GM18909 (cell line): Measurements from ENCODE around the gene HDAC1.

Experiments
- ATAC-seq: cut with Tn5 transposase; IDR thresholded peaks from one replicate; pipeline ENCODE4 v1.9.1; 2021; ENCODE audit warnings: mild to moderate bottlenecking; ENCODE audit not compliant: unreplicated experiment, poor library complexity

HDAC1 gene

DNA sequence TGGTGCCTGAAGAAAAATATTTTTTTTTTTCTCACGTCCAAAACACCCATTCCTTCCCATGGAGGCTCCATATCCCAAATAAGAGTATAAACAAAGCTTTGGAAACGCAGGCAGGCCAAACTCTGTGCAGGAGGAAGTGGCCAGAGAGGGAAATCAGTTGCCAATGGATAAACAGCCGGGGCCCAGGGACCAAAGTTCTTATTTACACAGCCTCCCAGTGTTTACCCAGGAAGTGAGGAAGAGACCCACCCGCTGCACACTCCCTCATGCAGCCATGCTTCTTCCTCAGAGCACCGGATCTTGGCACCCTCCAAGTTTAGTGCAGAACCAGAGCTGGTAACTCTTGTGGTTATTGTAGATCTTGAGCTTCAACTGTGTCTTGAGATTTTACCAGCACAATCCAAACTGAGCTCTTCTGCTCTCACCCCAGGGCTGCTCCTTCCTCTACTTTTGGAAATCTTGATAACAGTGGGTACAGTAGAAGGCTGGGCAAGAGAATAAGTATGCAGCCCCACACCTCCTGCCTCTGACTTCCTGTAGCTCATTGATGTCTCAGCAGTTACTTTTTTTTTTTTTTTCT, 29.9 kb downstream of the HDAC1 start:
- ATAC-seq: no peak

DNA sequence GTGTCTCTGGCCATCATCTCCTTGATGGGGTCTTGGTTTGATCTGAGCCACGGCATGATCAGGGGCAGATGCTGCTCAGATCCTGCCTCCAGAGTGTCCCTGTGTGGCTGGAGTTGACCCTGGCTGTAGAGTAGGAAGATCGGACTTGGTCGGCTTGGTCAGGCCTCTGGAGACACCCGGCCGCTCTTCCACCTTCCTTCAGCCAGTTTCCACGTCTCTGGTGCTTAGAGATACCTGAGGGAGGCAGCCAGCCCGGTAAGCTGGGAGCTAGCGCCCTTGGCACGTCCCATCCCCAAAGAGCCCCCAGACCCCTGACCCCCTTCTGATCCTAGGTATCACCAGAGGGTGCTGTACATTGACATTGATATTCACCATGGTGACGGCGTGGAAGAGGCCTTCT, 35.3 kb downstream of the HDAC1 start:
- no peak for ATAC-seq

DNA sequence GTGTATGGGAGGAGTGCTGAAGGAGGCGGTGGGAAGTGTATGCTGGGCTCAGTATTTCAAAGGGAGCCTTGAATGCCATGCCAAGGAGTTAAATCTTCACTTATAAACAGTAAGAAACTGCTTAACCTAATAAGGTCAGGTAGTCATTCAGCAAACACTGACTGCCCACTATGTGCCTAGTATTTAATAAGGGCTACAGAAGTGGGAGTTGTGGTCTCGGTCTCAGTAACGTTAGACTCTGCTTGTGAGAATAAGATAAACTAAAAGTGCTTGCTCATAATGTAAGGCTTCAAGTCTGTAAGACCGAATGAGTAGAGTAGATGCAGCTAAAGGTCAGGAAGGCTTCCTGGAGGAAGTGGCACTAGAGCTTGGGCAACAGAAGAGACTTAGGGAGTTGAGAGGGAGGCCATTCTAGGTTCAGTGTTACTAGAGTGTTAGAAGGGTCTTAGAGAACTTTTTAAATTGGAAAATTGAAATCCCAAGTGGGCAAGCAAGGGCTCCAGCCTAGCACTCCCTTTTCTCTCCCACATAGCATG, 38.1 kb downstream of the HDAC1 start:
- no peak for ATAC-seq

DNA sequence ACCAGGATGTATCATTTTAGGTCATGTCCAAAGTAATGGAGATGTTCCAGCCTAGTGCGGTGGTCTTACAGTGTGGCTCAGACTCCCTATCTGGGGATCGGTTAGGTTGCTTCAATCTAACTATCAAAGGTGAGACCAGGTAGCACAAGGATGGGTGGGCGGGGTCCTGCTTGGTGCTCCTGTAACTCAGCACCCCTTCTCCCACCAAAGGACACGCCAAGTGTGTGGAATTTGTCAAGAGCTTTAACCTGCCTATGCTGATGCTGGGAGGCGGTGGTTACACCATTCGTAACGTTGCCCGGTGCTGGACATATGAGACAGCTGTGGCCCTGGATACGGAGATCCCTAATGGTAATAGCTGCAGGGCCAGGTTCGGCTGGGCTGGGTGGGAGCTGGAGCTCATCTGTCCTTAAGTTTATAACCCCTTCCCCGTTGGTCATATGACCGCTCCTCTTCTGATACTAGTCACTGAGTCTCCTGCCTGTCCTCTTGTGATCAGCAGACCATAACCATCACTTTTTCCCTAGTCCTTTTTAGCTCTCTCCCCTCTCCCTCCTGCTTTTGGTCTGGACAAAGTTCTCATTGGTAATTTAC, 38.8 kb downstream of the HDAC1 start:
- no peak for ATAC-seq

DNA sequence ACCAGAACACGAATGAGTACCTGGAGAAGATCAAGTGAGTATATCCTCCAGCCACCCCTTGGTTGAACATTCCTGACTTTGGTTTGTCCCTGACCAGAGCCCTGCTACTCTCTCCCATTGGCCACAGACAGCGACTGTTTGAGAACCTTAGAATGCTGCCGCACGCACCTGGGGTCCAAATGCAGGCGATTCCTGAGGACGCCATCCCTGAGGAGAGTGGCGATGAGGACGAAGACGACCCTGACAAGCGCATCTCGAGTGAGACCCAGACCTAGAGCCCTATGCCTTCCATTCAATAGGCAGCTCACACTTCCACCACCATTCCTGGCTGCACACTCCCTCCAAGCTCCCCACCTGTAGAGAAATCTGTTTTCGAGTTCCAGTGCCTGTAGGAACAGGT, 39.7 kb downstream of the HDAC1 start:
- ATAC-seq: no peak

DNA sequence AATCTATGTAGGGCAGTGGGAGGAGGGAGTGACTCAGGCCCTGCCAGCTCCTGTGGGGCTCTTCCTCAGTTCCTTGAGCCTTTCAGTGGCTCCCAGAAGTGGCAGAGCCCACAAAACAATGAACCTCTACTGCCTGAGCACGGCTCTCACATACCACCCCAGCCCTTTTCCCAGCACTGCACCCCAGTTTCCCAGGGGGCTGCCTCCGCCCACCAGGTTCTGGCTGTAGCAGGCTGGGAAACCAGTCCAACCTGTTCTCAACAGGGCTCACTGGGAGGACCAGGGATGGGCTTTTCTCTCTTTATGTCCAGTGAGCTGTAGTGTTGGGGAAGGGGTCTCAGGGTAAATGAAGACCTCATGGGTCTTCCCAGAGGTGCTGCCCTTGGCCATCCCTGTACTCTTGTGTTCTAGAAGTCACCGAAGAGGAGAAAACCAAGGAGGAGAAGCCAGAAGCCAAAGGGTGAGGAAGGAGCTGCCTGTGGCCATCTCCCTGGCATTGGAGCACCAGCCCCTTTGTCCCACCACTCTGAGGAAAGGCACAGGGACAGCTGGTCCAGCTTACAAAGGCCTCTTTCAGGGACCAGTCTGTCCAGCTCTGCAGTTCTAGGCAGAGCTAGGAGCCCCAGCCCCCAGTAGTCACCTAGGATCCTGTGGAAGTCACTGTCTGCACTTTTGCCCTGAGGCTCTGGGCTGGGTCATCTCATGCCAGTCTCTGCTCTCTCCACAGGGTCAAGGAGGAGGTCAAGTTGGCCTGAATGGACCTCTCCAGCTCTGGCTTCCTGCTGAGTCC, 40.6 kb downstream of the HDAC1 start:
- no peak for ATAC-seq

DNA sequence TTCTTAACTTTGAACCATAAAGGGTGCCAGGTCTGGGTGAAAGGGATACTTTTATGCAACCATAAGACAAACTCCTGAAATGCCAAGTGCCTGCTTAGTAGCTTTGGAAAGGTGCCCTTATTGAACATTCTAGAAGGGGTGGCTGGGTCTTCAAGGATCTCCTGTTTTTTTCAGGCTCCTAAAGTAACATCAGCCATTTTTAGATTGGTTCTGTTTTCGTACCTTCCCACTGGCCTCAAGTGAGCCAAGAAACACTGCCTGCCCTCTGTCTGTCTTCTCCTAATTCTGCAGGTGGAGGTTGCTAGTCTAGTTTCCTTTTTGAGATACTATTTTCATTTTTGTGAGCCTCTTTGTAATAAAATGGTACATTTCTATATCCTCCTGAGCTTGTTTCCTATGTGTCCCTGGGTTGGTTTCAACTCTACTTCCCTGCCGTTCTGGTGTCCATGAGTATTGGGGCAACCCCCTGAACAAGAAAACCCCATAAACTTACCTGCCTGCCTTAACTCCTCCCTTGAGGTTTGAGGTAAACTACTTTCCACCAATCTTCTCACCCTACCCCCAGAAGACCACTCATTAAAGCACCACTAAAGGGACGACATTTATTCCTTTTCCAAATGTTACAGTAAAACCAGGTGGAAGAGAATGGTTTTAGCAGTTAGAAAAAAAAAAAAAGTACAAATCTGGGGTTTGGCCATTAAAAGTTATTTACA, 41.5 kb downstream of the HDAC1 start:
- no peak for ATAC-seq

DNA sequence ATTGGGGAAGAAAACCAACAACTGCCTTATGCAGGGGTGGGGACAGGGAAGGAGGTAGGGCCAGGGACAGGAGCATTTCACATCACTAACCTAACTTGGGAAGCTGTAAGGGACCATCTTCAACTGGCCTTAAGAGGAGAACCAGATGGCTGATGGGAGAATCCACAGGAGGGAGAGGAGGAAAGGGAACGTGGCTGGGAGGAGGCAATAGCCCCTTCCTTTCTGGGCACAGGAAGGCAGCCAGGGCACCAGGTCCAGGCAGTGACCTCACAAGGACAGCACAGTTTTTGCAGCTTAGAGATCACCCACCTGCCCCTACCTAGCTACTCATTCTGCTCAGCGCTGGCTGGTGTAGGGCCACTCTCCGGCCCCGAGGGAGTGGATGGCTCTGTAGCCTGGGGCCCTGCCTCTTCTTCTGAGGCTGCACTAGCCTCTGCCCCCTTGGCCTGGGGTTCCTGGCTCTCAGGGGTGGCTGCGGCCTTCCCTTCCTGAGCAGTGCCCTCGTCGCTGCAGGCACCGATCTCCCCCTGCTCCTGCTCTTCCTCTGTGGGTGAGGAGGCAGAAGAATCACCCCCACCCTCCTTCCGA, 42.5 kb downstream of the HDAC1 start:
- ATAC-seq: no peak

DNA sequence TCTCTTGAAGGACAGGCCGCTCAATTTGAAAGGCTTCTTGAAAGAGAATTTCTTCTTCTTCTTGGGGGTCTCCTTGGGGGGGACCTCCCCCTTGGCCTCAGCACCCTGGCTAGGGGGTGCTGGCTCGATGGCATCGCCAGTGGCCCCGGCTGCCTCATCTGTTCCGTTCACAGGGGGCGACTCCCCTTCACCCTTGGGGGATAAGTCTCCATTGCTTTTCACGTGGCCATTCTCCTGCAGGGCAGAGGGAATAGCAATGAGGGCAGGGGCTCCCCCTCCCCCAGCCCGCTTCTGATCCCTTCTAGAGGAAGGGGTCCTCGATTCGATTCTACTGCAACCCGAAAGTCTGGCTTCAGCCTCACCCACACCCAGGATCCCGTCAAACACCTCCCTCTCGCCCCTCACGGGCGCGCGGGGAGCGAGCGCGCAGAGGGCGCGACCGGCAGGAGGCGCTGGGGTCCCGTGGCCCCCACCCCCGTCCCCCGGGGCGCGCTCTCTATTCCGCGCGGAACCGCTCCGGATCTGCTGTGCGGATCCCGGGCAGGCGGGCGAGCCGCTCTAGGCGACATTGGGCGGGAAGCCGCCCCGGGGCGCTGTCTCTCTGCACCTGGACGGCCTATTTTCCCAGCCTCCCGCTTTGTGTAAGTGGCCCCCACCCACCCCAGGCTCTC, 43.1 kb downstream of the HDAC1 start:
- peak; percentile 25 for ATAC-seq

DNA sequence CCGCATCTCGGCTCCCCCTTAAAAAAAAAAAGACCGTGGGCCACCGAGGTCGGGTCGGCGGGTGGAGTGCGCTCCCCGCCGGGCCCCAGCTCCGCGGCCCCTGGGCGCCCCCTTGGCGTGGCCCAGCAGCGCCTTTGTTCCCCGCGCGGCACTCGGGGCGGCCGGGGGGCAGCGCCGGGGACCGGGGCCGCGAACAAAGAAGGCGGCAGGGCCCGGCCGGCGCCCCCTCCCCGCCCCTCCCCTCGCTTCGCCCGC, 43.6 kb downstream of the HDAC1 start:
- ATAC-seq: peak; percentile 3

DNA sequence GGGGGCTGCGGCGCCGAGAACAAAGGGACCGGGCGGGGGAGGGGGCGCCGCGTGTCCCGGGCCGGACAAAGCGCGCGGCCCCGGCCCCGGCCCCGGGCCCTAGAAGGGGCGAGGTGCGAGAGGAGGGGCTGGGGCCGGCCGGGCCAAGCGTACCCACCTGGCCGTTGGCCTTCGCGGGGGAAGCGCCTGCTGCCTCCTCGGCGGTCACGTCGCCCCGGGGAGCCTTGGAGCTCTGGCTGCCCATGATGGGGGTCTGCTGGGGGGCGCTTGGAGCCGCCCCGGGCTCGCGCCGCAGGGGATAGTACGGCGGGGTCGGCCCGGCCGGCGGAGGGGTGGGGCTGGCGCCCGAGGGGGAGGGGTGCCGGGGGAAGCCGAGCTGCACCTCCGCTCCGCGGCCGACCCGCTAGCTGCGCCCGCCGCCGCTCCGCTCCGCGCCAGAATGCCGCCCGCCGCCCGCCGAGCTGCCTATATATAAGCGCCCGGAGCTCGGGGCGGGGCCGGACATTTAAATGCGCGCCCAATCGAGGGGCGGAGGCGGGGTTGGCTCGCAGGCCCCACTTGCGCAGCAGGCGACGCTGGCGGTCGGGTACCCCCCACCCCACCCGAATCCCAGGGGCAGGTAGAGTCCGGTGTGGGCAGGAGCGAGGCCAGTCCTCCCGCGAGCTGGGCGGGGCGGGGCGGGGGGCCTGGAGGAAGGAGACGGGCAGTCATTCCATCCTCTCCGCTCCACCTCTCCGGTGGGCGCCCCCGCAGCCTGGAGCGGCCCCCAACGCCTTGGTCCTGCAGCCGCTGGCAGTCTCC, 44.1 kb downstream of the HDAC1 start, which contains the start of gene MARCKSL1:
TSS of gene MARCKSL1 (minus strand) at position 444 of the 801 bp plus-strand sequence. CDS start at position 244, 200 bp downstream.
- ATAC-seq: peak; percentile 46

DNA sequence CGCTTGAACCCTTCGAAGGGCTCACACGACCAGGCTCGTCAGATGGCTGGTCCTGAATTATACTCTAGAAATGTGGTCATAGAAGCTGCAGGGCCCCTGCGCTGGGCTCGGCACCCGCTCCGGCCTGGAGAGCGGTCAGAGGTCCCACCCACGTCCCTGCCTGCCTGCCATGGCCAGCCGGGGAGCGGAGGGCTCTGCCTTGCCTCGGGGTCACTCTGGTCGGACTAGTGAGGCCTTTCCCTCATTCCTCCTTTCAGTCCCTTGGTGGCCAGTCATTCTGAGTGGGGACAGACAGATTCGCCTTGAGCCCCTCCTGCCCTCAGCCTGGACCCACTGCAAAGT, 44.7 kb downstream of the HDAC1 start:
- ATAC-seq: no peak

DNA sequence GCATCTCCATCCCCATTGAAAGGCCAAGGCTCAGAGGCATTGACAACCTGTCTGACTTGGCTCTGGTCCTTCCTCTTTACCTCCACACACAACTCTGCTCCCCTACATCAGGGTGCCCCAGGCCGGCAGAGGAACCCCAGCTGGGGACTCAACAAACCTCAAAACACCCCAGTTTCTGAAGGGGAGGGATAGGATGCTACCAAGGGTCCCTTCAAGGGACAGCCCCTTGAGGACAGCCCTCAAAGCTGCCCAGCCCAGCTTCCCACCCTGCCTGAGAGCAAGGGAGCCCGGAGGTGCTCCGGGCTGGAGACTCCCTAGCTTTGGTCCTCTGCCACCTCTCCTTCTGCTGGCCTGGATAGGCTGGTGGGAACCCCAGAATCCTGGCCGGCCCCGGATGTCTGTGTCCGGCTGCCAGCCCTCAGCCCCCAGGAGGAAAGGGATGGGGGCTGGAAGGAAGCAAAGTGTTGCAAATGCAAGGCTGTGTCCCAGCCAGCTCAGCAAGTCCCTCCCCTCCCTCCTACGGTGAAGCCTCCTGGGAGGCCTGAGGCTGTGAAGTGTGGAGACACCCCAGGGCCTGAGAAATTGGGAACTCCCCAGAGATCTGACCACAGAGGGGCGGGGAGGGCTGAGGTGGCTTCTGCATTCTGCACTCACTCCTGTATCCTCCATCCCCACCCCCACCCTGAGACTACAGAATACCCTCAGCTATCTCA, 45.2 kb downstream of the HDAC1 start:
- ATAC-seq: no peak

DNA sequence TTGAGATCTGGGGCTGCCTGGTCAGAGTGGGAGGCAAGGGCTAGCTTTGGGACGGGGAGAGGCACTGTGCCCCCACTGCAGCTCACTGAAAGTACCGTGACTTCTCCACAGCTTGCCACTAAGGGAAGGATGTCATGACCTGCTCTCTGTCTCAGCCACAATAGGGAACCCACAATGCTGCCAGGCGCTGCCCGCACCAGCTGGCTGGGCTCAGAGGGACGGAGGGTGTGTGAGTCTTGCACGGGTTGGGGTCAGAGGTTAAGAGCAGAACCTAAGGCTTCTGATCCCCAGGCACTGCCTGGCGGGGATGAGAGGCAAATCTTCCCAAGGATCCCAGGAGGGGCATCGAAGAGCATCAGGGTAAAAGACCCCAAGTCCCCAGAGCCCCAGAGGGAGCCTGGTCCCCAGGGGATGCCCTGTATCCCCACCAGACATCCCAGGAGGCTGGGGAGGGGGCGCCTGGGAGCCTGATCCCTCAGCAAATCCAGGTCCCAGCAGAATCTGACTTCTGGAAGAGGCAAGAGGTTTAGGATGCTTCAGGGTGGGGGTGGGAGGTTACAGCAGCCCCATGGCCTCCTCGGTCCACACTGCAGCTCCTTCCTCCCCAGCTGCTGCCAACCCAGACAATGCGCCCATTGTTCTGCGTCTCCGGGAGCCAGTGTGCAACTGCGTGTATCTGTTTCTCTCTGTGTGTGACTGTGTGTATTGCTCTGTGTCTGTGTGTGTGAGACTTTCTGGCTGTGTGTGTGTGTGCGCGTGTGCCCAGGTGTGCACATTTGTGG, 46.2 kb downstream of the HDAC1 start:
- no peak for ATAC-seq

DNA sequence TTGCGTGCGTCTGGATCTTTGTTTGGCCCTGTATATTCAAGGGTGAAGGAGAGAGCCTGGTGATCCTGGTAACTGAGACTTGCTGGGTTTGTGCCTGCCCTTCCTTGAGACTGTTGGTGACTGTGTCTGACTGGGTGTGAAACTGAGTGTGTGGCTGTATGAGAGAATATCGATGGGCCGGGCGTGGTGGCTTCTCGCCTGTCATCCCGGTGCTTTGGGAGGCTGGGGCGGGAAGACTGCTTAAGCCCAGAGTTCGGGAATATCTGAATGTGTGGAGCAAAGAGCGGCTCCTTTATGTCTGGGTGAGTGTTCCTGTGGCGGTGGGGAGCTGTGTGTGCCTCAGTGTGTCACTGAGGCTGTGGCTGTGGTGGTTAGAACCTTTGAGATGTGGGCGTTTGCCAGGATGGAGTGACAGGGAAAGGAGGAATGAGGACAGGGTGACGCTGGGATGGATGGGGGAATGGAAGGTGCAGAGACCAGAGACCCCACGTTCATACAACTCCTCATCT, 46.8 kb downstream of the HDAC1 start:
- ATAC-seq: no peak

DNA sequence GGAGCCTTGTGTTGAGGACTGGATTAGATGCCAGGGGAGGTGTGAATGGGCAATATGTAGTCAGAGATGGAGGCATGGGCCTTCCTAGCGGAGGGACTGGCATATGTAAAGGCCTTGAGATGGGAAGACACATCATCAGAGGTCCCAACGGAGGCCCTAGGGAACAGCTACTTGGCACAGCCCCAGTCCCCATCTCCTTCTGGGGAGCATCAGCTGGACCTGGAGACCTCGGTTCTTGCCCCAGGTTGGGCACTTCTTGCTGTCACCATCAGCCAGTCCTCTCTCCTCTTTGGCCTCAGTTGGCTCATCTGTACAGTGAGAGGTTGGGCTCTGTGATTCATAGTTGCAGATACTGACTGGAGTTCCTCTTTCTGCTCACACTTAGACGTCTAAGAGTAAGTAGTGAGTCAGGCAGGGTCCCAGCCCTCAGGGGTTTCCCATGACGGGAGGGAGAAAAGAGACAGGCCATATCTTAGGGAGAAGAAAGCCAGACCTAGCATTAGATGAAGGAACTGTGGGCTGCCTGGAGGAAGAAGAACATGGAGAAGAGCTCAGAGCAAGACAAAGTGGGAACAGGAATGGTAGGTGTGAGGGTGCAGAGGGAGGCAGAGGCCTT, 47.6 kb downstream of the HDAC1 start:
- no peak for ATAC-seq

DNA sequence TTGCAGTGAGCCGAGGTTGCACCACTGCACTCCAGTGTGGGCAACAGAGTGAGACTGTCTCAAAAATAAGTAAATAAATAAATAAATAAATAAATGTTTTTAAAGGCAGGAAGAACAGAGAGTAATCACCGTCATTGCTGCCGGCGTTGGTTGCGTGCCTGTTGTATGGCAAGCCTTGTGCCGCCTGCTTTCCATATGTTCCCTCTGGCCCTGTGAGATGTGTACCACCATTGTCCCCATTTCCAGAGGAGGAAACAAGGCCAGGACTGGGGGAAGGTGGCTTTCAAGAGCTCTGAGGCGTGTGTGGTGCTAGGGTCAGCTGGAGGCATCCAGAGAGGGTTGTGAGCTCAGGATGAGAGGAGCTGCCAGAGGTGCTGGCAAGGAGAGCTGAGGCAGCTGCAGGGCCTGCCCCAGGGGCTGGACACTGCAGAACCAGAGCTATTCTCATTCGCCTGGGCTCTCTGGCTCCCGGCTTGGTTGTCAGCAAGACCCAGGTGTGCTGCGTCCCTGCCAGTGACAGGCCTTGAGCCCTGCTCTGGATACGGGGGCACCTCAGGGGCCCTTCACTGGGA, 49.4 kb downstream of the HDAC1 start:
- ATAC-seq: no peak
